ENCODE results near the gene FSD1.

GRCh38 chr19:4278010-4278409 is 26.4 kb upstream of the FSD1 start:
- no peak for TF ChIP-seq CTCF (conservative IDR thresholded peaks at IDR 0.05)
- TF ChIP-seq ZFX (IDR thresholded peaks at IDR 0.05), result no peak

Data from C4-2B (cell line).